GM13977 (cell line): ENCODE data around the gene OSBPL1A.

Source experiments
- DNase-seq: peaks from one replicate; pipeline ENCODE4 v3.0.0; 2012; ENCODE audit warnings: low spot score
- CTCF ChIP-seq: IDR thresholded peaks from 2 replicates; pipeline ENCODE4 v1.5.1; 2012; ENCODE audit warnings: mild to moderate bottlenecking, control low read depth; ENCODE audit not compliant: insufficient read depth; ENCODE audit errors: extremely low read depth, missing control alignments
- in situ Hi-C: fragments of 300-500 bp; cut with MboI; formaldehyde crosslinking; loops from one replicate; pipeline ENCODE4 v1.12.0; 2022; ENCODE audit warnings: low sequenced_read_pairs, low pct_unique_long_range_greater_than_20kb, mixed read lengths, inconsistent platforms; ENCODE audit not compliant: unreplicated experiment

OSBPL1A gene

DNA sequence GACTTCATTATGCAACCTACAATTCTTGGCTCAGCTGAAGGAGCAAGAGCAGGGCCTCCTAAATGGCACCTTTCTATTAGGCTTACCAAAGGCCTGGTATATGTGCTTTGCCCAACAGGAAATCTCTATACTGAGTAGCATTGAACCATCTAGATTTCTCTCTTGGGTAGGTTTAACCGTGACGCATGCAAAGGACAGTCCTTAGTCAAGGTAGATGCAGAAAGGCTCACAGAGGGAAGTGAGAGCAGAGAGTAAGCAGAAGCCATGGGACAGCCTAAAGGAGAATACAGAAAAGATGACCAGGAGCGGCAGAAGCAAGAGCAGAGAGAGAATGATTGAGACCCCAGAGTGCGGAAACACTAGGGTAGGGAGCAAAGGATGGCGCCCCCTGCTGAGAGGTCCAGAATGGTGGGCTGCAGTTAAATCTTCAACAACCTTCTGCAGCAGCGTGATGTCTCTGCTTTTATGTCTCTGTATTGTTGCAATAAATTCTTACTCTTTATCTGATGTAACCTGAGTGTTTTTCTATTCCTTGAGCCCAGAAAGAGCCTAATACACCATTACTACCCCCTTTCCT lies 4.7 kb upstream of the OSBPL1A start:
- in situ Hi-C loops = no loop called here
- DNase-seq = no peak
- TF ChIP-seq CTCF = peak; percentile 34

- in situ Hi-C loops = no loop called here
- DNase-seq = no peak
- TF ChIP-seq CTCF = no peak
Observed at GRCh38 chr18:24400587-24400986, 3.0 kb upstream of the OSBPL1A start.

GRCh38 chr18:24398540-24398939 lies 916 bp upstream of the OSBPL1A start:
- in situ Hi-C loops = no loop called here
- TF ChIP-seq CTCF = no peak
- no peak for DNase-seq

DNA sequence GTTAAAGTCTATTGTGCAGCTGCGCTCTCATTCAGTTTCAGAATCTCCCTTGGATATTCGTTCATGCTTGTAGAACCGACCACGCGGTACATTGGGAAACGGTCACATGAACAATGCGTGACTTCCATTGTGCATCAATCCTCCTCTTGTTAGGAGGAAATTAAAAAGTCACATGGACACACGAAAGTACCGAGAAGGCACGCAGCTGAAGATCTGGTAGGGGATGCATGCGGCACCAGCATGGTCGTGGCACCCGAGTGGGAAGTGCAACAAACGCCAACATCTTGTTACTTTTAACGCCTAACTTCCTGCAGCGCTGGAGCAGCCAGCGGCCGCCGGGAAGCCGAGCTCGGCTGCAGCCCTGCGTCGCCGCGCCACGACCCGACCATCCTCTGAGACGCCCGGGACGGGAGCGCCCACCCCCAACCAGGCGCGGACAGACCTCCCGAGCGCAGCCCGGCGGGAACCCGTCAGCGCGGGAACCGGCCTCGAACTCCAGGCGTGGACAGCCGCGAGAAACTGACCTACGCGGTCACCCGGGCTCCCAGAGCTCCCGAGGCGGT lies 412 bp downstream of the OSBPL1A start:
- peak; percentile 23 for DNase-seq
- TF ChIP-seq CTCF = no peak
- in situ Hi-C loops = no loop called here

GRCh38 chr18:24396082-24396633 lies 1.5 kb downstream of the OSBPL1A start:
- no peak for TF ChIP-seq CTCF
- DNase-seq = no peak
- in situ Hi-C loops = no loop called here

DNA sequence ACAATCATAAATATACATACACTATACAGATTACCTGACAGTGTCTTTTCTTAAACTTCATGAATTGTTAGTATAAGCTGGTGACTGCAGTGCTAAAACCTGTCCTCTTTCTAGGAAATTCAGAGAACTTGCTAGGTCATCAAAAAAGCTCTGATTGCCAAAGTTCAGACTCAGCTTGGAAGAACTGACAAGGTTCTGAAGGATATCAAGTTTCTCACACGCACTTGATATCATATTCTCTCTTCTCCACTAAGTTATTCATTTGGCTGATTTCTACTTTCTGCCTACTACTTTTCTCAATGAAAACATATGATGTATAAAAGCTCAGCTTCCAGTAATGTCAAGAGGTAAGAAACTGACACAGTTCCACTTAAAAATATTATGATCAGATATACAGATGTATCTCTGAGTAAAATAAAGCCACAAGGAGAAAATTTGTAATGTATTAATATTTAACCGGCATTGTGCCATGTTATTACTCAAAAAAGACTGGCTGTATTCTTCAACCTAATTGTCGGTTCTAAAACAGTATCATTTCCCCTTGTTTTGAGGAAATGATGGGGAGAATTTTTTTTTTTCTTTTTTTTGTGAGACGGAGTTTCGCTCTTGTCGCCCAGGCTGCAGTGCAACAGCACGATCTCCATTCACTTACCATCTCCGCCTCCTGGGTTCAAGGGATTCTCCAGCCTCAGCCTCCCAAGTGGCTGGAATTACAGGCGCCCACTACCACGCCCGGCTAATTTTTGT lies 2.4 kb downstream of the OSBPL1A start:
- DNase-seq = no peak

More for the DNA sequence above, 2.4 kb downstream of the OSBPL1A start:
- TF ChIP-seq CTCF = no peak
- in situ Hi-C loops = no loop called here
